ENCODE results near the gene C4A.
"Not testable (repeated sequence)": the region's sequence is repeated elsewhere in the genome, so short reads cannot be mapped to it uniquely, and the experiment has no call there.

Gene C4A

DNA sequence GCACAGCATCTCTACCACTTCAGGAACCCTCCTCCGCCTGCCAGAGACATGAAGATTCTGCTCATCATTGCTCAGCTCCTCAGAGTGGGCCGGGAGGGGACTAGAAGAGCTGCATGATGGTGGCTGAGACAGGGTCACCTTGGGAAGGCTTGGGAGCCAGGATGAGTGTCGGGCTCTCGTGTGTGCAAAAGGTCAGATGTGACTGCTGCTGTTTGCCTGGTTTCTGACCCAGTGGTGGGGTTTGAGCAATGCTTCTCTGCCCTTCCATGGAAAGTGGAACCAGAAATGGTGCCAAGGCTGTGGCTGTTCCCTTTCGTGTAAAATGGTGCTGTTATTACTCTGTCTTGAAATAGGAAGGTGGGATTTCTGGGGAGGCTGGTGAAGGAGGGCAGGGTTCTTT, 859 bp upstream of the C4A start:
- DNase-seq = not testable (repeated sequence)

- not testable (repeated sequence) for DNase-seq
Measured at GRCh38 chr6:31989363-31989762, 7.5 kb downstream of the C4A start.

DNA sequence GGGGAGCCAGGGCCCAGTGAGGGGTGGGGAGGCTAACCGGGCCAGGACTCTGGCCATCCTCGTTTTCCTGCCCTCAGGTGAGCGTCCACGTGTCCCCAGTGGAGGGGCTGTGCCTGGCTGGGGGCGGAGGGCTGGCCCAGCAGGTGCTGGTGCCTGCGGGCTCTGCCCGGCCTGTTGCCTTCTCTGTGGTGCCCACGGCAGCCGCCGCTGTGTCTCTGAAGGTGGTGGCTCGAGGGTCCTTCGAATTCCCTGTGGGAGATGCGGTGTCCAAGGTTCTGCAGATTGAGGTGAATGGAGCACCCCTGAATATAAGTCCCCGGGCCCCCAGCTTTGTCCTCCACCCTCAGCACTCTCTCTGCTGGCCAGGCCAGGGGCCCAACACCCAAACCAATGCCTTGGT, 12.6 kb downstream of the C4A start:
- not testable (repeated sequence) for DNase-seq

DNA sequence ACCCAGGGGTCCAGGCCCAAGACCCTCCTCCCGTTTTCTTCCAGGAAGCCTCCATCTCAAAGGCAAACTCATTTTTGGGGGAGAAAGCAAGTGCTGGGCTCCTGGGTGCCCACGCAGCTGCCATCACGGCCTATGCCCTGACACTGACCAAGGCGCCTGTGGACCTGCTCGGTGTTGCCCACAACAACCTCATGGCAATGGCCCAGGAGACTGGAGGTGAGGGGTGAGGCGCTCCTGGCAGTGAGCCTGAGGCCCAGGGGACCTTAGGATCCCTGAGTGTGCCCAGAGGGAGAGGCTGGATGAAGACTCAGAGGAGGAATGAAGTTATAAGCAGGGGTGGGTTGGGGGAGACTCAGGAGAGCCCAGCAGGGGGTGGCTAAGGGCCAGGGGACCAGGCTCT, 14.5 kb downstream of the C4A start:
- not testable (repeated sequence) for DNase-seq

- not testable (repeated sequence) for DNase-seq
Measured at GRCh38 chr6:32002546-32003268, 20.9 kb downstream of the C4A start.

DNA sequence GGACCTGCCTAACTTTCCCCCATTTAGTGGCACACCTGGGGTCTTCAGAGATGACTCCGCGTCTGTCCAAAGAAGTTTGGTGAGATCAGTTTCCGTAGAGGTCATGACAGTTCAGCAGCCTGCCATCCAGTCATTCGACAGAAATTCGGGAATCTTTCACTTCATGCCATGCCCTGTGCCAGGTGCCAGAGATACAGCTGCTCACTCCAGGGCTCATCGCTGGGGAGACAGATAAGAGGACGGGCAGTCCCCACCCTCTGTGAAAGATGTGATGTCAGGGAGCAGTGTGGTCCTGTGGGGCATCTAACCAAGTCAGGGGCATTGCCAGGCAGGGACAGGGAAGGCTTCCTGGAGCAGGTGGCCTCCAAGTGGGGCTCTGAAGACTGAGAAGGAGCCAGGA, 21.4 kb downstream of the C4A start:
- DNase-seq = not testable (repeated sequence)

DNA sequence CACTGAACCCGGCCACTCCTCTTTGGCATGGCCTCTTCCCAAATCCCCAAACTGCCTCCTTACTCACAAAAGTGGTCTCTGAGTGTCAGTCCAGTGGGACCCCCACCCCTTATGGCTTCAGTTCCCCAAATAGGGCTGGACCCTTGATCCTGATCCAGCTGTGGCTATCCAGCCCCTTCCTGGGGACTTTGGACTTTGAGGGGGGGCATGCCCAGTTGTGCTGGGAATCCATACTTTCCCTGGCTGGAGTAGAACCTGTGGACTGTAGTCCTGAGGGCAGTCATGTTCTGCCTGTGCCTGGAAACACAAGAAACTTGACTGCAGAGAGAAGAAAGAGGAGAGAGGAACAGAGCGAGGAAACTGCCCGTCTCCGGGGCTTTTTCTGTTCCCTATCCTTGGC, 22.5 kb downstream of the C4A start:
- not testable (repeated sequence) for DNase-seq

- not testable (repeated sequence) for DNase-seq
Measured at GRCh38 chr6:32004864-32005537, 23.1 kb downstream of the C4A start.

DNA sequence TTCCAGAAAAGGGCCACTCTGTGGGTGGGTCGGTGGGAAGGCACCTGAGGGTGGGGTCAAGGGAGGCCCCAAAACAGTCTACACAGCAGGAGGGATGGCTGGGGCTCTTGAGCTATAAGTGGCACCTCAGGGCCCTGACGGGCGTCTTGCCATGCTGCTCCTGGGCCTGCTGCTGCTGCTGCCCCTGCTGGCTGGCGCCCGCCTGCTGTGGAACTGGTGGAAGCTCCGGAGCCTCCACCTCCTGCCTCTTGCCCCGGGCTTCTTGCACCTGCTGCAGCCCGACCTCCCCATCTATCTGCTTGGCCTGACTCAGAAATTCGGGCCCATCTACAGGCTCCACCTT, 23.7 kb downstream of the C4A start:
- not testable (repeated sequence) for DNase-seq

DNA sequence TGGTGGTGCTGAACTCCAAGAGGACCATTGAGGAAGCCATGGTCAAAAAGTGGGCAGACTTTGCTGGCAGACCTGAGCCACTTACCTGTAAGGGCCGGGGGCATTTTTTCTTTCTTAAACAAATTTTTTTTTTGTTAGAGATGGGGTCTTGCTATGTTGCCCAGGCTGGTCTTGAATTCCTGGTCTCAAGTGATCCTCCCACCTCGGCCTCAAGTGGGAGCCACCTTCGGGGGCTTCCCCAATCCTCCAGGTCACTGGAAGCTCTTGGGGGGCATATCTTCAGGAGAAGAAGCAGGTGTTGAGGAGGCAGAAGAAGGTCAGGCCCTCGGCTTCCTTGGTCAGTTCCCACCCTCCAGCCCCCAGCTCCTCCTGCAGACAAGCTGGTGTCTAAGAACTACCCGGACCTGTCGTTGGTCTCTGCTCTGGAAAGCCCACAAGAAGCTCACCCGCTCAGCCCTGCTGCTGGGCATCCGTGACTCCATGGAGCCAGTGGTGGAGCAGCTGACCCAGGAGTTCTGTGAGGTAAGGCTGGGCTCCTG, 24.2 kb downstream of the C4A start:
- not testable (repeated sequence) for DNase-seq

- DNase-seq = not testable (repeated sequence)
Measured at GRCh38 chr6:32007086-32007485, 25.2 kb downstream of the C4A start.

GRCh38 chr6:32008037-32008436, 26.2 kb downstream of the C4A start:
- DNase-seq = not testable (repeated sequence)

DNA sequence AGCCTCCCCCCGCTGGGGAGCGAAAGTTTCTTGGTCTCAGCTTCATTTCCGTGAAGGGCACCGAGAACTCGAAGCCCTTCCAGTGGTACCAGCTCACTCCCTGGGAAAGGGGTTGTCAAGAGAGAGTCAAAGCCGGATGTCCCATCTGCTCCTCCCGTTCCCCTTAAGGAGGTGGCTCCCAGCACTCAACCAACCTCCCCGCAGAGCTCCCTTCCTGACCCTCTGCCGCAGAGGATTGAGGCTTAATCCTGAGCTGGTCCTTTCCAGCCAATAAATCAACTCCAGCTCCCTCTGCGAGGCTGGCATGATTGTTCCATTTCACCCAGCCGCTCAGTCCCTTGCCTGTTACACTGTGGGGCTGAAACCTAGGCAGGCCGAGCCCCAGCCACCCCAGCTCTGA, 26.8 kb downstream of the C4A start:
- DNase-seq = not testable (repeated sequence)

- not testable (repeated sequence) for DNase-seq
Measured at GRCh38 chr6:32009537-32009936, 27.7 kb downstream of the C4A start.

GRCh38 chr6:32010856-32011530, 29.1 kb downstream of the C4A start:
- not testable (repeated sequence) for DNase-seq

GRCh38 chr6:32012941-32013617, 31.2 kb downstream of the C4A start:
- not testable (repeated sequence) for DNase-seq

DNA sequence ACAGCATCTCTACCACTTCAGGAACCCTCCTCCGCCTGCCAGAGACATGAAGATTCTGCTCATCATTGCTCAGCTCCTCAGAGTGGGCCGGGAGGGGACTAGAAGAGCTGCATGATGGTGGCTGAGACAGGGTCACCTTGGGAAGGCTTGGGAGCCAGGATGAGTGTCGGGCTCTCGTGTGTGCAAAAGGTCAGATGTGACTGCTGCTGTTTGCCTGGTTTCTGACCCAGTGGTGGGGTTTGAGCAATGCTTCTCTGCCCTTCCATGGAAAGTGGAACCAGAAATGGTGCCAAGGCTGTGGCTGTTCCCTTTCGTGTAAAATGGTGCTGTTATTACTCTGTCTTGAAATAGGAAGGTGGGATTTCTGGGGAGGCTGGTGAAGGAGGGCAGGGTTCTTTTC, 31.9 kb downstream of the C4A start:
- not testable (repeated sequence) for DNase-seq

DNA sequence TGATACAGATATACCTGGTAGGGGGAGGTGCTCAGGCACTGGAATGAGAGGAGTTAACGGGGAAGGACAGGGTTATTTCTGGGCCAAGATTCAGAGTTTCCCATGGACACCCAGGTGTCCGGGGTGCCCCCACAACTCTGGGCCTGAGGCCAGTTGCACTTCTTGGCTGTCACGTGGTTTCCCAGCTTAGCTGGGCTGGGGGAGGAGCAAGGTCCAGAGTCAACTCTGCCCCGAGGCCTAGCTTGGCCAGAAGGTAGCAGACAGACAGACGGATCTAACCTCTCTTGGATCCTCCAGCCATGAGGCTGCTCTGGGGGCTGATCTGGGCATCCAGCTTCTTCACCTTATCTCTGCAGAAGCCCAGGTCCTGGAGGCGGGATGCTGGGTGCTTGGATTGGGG, 32.7 kb downstream of the C4A start, which contains the start of gene C4B:
Gene C4B, plus strand, starts transcription at position 249 of the 400 bp plus-strand sequence. Its CDS starts 51 bp downstream, at position 300.
- not testable (repeated sequence) for DNase-seq

- not testable (repeated sequence) for DNase-seq
Measured at GRCh38 chr6:32022100-32022499, 40.2 kb downstream of the C4A start.

DNA sequence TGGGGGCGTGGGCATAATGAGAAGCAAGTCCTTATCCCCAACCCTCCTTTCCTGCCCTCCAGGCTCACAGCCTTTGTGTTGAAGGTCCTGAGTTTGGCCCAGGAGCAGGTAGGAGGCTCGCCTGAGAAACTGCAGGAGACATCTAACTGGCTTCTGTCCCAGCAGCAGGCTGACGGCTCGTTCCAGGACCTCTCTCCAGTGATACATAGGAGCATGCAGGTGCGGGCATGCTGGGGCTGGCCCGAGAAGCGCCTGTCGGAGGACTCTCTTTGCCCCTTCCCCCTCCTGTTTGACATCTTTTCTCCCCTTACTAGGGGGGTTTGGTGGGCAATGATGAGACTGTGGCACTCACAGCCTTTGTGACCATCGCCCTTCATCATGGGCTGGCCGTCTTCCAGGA, 46.8 kb downstream of the C4A start:
- DNase-seq = not testable (repeated sequence)

DNA sequence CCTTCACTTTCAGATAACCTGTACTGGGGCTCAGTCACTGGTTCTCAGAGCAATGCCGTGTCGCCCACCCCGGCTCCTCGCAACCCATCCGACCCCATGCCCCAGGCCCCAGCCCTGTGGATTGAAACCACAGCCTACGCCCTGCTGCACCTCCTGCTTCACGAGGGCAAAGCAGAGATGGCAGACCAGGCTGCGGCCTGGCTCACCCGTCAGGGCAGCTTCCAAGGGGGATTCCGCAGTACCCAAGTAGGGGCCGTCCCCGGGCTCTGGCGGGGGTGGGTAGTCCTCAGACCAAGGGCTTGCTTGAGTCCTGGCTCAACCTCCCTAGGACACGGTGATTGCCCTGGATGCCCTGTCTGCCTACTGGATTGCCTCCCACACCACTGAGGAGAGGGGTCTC, 47.7 kb downstream of the C4A start:
- DNase-seq = not testable (repeated sequence)

DNA sequence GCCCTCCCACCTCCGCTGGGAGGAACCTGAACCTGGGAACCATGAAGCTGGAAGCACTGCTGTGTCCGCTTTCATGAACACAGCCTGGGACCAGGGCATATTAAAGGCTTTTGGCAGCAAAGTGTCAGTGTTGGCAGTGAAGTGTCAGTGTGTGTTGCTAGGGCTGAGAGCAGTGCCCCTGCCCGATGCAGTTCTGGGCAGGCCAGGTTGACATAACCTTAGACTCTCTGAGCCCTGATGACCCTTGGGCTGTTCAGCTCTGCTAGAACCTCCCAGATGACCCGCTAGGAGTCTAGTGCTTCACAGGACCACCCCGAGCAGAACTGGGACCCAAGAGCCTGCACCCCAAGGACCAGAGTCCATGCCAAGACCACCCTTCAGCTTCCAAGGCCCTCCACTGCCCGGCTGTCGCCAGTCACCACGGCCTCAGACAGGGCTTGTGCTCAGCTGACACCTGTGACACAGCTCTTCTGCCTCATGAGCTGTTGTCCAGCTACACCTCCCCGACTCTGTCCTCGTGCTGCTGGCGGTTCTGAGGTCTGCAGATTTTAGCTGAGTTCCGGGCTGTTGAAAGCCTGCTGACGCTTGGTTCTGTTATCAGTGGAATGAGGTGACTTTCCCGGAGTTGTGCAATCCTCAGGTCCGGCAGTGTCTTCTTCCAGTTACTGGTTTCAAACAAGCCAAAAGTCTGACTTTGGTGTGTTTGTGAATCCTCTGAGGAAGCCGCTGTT, 53.6 kb downstream of the C4A start:
- not testable (repeated sequence) for DNase-seq
